Measurements from ENCODE around the gene CNTN5.

GRCh38 chr11:99916078-99916477 is 895.3 kb downstream of the CNTN5 start:
- TF ChIP-seq CTCF (IDR thresholded peaks at IDR 0.05 in 2 of 3, conservative IDR thresholded peaks at IDR 0.05 in 1 of 3; ENCODE audit: control insufficient read depth in 2 of 3, extremely low read depth in 1 of 3, insufficient read depth in 1 of 3, low read depth in 3 of 3, low read length in 3 of 3), result no peak
- TF ChIP-seq BHLHE40 (IDR thresholded peaks at IDR 0.05; ENCODE audit: borderline replicate concordance in 1 of 2, low read depth in 2 of 2, low read length in 1 of 2), result no peak
- TF ChIP-seq STAT1 (conservative IDR thresholded peaks at IDR 0.05), result no peak
- TF ChIP-seq NRF1 (conservative IDR thresholded peaks at IDR 0.05; ENCODE audit: low read depth, low read length), result no peak
- no peak for TF ChIP-seq CBFB (IDR thresholded peaks at IDR 0.05; ENCODE audit: low read depth)
- no peak for TF ChIP-seq POLR2A (IDR thresholded peaks at IDR 0.05; ENCODE audit: low read depth, low read length)
- TF ChIP-seq DPF2 (IDR thresholded peaks at IDR 0.05), result no peak
- no peak for TF ChIP-seq USF2 (IDR thresholded peaks at IDR 0.05; ENCODE audit: borderline replicate concordance, low read depth, low read length)
- TF ChIP-seq CHD2 (IDR thresholded peaks at IDR 0.05; ENCODE audit: borderline replicate concordance, low read depth, low read length), result no peak
- no peak for TF ChIP-seq SMARCA5 (IDR thresholded peaks at IDR 0.05)
- TF ChIP-seq GABPA (IDR thresholded peaks at IDR 0.05; ENCODE audit: low read depth), result no peak
- no peak for TF ChIP-seq POLR2AphosphoS5 (IDR thresholded peaks at IDR 0.05; ENCODE audit: low read length)
- no peak for TF ChIP-seq JUND (IDR thresholded peaks at IDR 0.05; ENCODE audit: low read depth, low read length)
- no peak for TF ChIP-seq YY1 (IDR thresholded peaks at IDR 0.05; ENCODE audit: low read depth, low read length)
